ENCODE data around the gene PLCB1. TPM values are rescaled to one million over a fixed set of nuclear protein-coding genes. Genes with fewer than 3 reads are reported as not detected.

Gene PLCB1
- total and polyA plus RNA-seq, 2 donors (not counting 3 experiments of a cell fraction or from before 2014, with no cell fraction given), result 10.2 to 53.4 TPM

GRCh38 chr20:8231038-8231437, 99.0 kb downstream of the PLCB1 start:
- DNase-seq (ENCODE audit: low read depth, low spot score) (no peak), FAIRE-seq (no peak)
- no peaks in the 10 kb centered on the region for H3K36me3 ChIP-seq (ENCODE audit: control insufficient read depth in 2 of 2, extremely low read depth in 1 of 2, insufficient read depth in 2 of 2, low read length in 2 of 2)
- intact Hi-C loops (cut with micrococcal nuclease), result no loop called here
- dilution Hi-C loops (cut with MboI; ENCODE audit: extremely low pct_ligation_motif_present, low sequenced_read_pairs), result no loop called here
- ChIA-PET CTCF (interaction anchor here (0.9 to 1.1 kb wide), 2 partner anchors 30 to 137 kb away, joined by 3 read pairs; no protein-coding TSS in a partner anchor), POLR2A (no interaction called here)
- no peaks in the 10 kb centered on the region for H3K9me3 ChIP-seq (replicated peaks; ENCODE audit: control insufficient read depth, insufficient read depth, low read length)
- TF ChIP-seq GATA2 (IDR thresholded peaks at IDR 0.05; ENCODE audit: insufficient read depth, insufficient read length, low read depth, low read length), result no peak
- no peak for TF ChIP-seq MAX (IDR thresholded peaks at IDR 0.05; ENCODE audit: insufficient read depth, insufficient read length)
- TF ChIP-seq EZH2 (IDR thresholded peaks at IDR 0.05; ENCODE audit: borderline replicate concordance, low read depth, low read length, severe bottlenecking), result no peak
- no peak for TF ChIP-seq MYC (IDR thresholded peaks at IDR 0.05; ENCODE audit: low read depth, low read length)
- TF ChIP-seq JUN (IDR thresholded peaks at IDR 0.05; ENCODE audit: borderline replicate concordance, insufficient read depth, insufficient read length, low read depth), result no peak
- TF ChIP-seq CTCF (IDR thresholded peaks at IDR 0.05; ENCODE audit: extremely low read depth in 1 of 2, insufficient read depth in 1 of 2, low read depth in 1 of 2, low read length in 2 of 2), result no peak
- no peak for TF ChIP-seq FOS (IDR thresholded peaks at IDR 0.05; ENCODE audit: borderline replicate concordance, insufficient read depth, low read length)
- no peak for TF ChIP-seq POLR2A (IDR thresholded peaks at IDR 0.05; ENCODE audit: low read depth, low read length)
- no peak for TF ChIP-seq POLR2AphosphoS5 (IDR thresholded peaks at IDR 0.05; ENCODE audit: insufficient read depth, low read depth, low read length)
- H3K4me2 ChIP-seq (ENCODE audit: insufficient read depth, low read length), result no peak overlapping the region
- BruUV-seq (replicated peaks), result no TSS peak
- no peaks in the 10 kb centered on the region for H3K79me2 ChIP-seq (ENCODE audit: control insufficient read depth, insufficient read depth, low read length)
- peaks cover 3% of the 10 kb centered on the region for H4K20me1 ChIP-seq (replicated peaks; ENCODE audit: control insufficient read depth, extremely low read depth, insufficient read depth, low read length)
- H3K4me1 ChIP-seq (ENCODE audit: control insufficient read depth, extremely low read depth, insufficient read depth, low read length), result no peaks in the 10 kb centered on the region
- H3K27ac ChIP-seq (ENCODE audit: insufficient read depth, low read depth, low read length), result no peak overlapping the region
- H2AFZ ChIP-seq (ENCODE audit: low read depth, low read length), result no peak overlapping the region
- H3K4me3 ChIP-seq (replicated peaks in 1 of 3; ENCODE audit: insufficient read depth in 1 of 3, low read depth in 1 of 3, low read length in 3 of 3), result no peak overlapping the region
- H3K9ac ChIP-seq (replicated peaks; ENCODE audit: extremely low read depth, insufficient read depth, low read length), result no peak overlapping the region
- no peaks in the 10 kb centered on the region for H3K27me3 ChIP-seq (ENCODE audit: control insufficient read depth in 2 of 2, insufficient read depth in 2 of 2, low read length in 2 of 2)
- H3K9me1 ChIP-seq (replicated peaks; ENCODE audit: control insufficient read depth, extremely low read depth, insufficient read depth, low read length), result no peaks in the 10 kb centered on the region
